Thoracic aorta (tissue), 2 donors: ENCODE results near the gene AHR. TPM values are rescaled to one million over a fixed set of nuclear protein-coding genes. Genes with fewer than 3 reads are reported as not detected.

Experiments used
- ATAC-seq: fragments of 150-250 bp; one replicate; pipeline ENCODE4 v1.8.0; 2017; ENCODE audit warnings: low read depth; ENCODE audit not compliant: insufficient number of reproducible peaks, low FRiP score
- DNase-seq: peaks from one replicate; pipeline ENCODE4 v3.0.0-alpha.2; 2020; ENCODE audit warnings: low spot score
- H3K27ac ChIP-seq, 2 donors: fragments of 200-600 bp; sonication (generic); 1 replicate in 1 of 2; 2 replicates in 1 of 2; pipeline ENCODE4 v1.5.1; 2016; ENCODE audit warnings: mild to moderate bottlenecking in 2 of 2, moderate library complexity in 2 of 2
- H3K27me3 ChIP-seq: fragments of 200-600 bp; sonication (generic); replicated peaks from 2 replicates; pipeline ENCODE4 v1.6.0; 2016; ENCODE audit warnings: mild to moderate bottlenecking; ENCODE audit not compliant: insufficient read depth
- H3K36me3 ChIP-seq: fragments of 200-600 bp; sonication (generic); one replicate; pipeline ENCODE4 v1.5.1; 2016
- H3K4me1 ChIP-seq, 2 donors: fragments of 200-600 bp; sonication (generic); 1 replicate in 1 of 2; 2 replicates in 1 of 2; pipeline versions ENCODE4 v1.5.1 to v1.6.0; 2016; ENCODE audit warnings: low read depth in 2 of 2, mild to moderate bottlenecking in 1 of 2; ENCODE audit not compliant: control insufficient read depth in 1 of 2
- H3K4me3 ChIP-seq: fragments of 200-600 bp; sonication (generic); 2 replicates; pipeline ENCODE4 v1.5.1; 2016; ENCODE audit warnings: mild to moderate bottlenecking
- H3K9me3 ChIP-seq: fragments of 200-600 bp; sonication (generic); 2 replicates; pipeline ENCODE4 v1.5.1; 2016
- CTCF ChIP-seq: fragments of 200-600 bp; sonication (generic); IDR thresholded peaks from one replicate; pipeline ENCODE4 v1.5.1; 2019; ENCODE audit warnings: antibody characterized with exemption
- total RNA-seq, 2 donors: library from RNA; depleted of rRNA; stranded (reverse); fragments of >200 nt; gene quantifications; one replicate each; pipeline versions ENCODE4 v1.1.0 to v1.2.3, GENCODE V29; 2016

Gene AHR
- total RNA-seq, 2 donors from 2014 or later, result 131 to 191 TPM

- Histone ChIP-seq H3K4me3 (no peak overlapping the region), H3K4me1 (peaks cover 22 to 37% of the 10 kb centered on the region in 2 donors), H3K27ac (no peak overlapping the region), H3K27me3 (no peaks in the 10 kb centered on the region), H3K9me3 (no peaks in the 10 kb centered on the region), H3K36me3 (no peaks in the 10 kb centered on the region)
- no peak for TF ChIP-seq CTCF
- ATAC-seq (no peak), DNase-seq (no peak)
Measured at GRCh38 chr7:17368856-17369524, 70.5 kb downstream of the AHR start.

DNA sequence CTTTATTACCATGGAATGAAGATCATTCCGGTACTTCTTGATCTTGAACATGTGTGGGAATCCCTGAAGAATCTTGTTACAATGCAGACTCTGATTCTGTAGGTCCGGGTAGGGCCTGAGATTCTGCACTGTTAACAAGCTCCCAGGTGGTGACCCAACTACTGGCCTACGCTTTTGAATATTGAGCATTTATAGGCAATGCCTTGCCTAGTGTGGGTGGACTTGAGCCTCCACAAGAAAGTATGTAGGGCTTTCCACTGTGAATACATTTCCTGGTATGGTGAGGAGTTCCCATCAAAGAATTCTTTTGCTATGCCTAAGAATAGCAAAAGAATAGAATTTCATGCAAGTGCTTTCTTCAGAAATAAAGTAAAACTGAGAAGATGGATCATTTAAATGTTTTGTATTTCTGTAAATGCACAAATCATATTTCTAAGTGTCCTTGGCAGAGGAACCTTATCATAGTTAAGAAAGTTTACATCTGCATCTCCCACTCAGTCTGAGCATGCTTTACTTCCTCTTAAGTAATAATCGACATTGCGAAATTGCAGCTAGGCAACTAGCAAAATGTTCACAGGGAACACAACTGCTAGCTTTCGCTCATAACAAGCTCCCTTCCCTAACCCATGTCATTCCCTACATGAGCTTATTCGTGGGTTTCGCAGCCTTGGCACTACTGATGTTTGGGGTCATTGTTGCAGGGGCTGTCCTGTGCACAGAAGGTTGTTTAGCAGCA, 71.4 kb downstream of the AHR start:
- no peak for TF ChIP-seq CTCF
- Histone ChIP-seq H3K27ac (peak overlapping the region in 1 of 2 donors; percentile 45), H3K4me3 (no peak overlapping the region), H3K36me3 (no peaks in the 10 kb centered on the region), H3K27me3 (no peaks in the 10 kb centered on the region), H3K9me3 (no peaks in the 10 kb centered on the region), H3K4me1 (peaks cover 25 to 45% of the 10 kb centered on the region in 2 donors)
- no peak for ATAC-seq
- DNase-seq, result no peak

DNA sequence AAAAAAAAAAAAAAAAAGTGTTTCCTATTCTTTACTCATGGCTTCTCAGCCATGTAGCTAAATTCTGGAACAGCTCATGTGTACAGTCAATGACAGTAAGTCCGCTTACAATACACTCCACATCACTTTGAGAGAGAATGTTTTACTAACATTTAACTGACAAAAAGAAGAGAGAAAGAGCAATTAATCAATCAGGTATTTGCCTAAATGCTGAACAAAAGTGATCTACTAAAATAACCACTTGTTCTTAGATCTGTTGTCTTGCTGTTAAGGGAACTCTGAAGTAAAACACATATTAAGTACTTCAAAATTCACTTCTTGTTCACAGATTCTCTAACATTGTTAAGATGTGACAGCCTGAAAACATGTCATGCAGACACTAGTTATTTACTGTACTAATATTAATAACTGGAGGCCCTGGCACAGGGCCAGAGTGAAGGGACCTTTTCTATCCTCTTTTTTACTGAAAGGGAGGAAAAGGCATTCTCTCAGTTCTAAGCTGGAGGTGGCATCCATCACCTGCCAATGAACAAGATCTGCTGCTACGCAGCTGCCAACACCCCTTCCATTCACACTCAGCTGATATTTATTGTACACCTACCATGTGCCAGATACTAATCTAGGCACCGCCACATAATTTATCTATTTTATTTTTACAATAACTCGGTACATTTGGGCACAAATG, 72.6 kb downstream of the AHR start:
- DNase-seq (no peak), ATAC-seq (no peak)
- H3K4me3 ChIP-seq, result no peak overlapping the region
- TF ChIP-seq CTCF, result no peak
- peak overlapping the region; percentile 45 to 46 for H3K27ac ChIP-seq
- H3K27me3 ChIP-seq, result no peaks in the 10 kb centered on the region
- H3K4me1 ChIP-seq, result peaks cover 25 to 57% of the 10 kb centered on the region in 2 donors
- H3K36me3 ChIP-seq, result no peaks in the 10 kb centered on the region
- no peaks in the 10 kb centered on the region for H3K9me3 ChIP-seq

DNA sequence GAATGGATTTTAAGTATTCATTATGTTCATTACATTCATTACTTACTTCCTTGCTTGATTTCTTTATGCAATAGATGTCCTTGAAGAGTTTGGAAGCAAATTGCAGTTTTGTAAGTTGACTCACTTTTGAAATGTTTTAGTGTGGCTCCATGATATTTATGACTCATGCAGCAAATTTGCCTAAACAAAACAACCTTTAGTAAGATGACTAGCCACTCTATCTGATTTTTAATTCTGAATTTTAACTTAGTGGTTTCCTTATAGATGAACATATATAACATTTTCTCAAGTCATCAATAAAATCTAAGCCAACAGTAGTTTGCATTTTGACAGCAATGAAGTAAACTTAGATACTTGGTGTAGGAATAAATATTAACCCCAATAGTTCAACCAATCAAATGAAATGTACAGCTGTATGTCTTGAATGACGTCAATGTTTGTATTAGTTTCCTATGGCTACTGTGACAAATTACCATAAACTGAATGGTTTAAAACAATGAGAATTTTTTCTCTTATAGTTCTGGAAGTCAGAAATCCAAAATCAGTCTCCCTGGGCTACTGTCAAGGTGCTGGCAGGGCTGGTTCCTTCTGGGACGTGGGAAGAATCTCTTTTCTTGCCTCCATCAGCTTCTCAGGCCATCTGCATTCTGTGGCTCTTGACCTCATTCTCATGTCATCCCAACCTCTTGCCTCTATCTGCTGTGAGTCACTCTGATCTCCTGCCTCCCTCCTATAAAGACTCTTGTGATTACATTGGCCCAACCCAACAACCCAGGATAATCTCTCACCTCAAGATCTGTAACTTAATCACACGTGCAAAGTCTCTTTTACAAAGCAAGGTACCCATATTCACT, 73.4 kb downstream of the AHR start:
- no peak overlapping the region for H3K4me3 ChIP-seq
- TF ChIP-seq CTCF, result no peak
- H3K4me1 ChIP-seq, result peaks cover 25 to 63% of the 10 kb centered on the region in 2 donors
- no peaks in the 10 kb centered on the region for H3K27me3 ChIP-seq
- H3K9me3 ChIP-seq, result no peaks in the 10 kb centered on the region
- no peaks in the 10 kb centered on the region for H3K36me3 ChIP-seq
- peak; percentile 76 for ATAC-seq
- no peak for DNase-seq
- peak overlapping the region; percentile 46 to 62 for H3K27ac ChIP-seq
